Esophagus muscularis mucosa (tissue), 3 donors: ENCODE results near the gene LFNG.

Source experiments
- POLR2A ChIP-seq: fragments of 450-650 bp; IDR thresholded peaks from one replicate; pipeline ENCODE4 v1.6.1; 2017; ENCODE audit warnings: antibody characterized with exemption, moderate library complexity, mild to moderate bottlenecking, low read depth
- TF ChIP-seq, protein P1 (sequence below), 3 experiments: fragments of 200-600 bp in 2 of 3; fragments of 450-650 bp in 1 of 3; sonication (generic) in 2 of 3; IDR thresholded peaks; one replicate each; pipeline ENCODE4 v1.5.1; 2017 to 2019; ENCODE audit warnings: antibody characterized with exemption in 3 of 3, mild to moderate bottlenecking in 2 of 3, moderate library complexity in 1 of 3

DNA sequence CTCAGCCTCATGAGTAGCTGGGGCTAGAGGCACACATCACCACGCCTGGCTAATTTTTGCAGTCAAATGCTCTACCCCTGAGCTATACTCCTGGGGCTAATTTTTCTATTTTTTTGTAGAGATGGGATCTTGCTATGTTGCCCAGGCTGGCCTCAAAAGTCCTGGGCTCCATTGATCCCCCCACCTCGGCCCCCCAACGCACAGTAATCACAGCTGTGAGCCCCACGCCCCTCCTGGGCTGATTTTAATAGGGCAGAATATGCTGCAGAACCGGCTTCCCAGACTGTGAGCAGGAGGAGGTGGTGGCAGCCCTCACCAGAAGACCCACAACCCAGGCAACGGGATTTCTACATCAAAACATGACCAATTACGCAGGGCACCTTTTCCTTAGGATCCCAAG lies 20.6 kb downstream of the LFNG start:
- TF ChIP-seq, protein P1, sequence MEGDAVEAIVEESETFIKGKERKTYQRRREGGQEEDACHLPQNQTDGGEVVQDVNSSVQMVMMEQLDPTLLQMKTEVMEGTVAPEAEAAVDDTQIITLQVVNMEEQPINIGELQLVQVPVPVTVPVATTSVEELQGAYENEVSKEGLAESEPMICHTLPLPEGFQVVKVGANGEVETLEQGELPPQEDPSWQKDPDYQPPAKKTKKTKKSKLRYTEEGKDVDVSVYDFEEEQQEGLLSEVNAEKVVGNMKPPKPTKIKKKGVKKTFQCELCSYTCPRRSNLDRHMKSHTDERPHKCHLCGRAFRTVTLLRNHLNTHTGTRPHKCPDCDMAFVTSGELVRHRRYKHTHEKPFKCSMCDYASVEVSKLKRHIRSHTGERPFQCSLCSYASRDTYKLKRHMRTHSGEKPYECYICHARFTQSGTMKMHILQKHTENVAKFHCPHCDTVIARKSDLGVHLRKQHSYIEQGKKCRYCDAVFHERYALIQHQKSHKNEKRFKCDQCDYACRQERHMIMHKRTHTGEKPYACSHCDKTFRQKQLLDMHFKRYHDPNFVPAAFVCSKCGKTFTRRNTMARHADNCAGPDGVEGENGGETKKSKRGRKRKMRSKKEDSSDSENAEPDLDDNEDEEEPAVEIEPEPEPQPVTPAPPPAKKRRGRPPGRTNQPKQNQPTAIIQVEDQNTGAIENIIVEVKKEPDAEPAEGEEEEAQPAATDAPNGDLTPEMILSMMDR (IDR thresholded peaks at IDR 0.05): no peak
- no peak for TF ChIP-seq POLR2A
